DND-41 (cell line): Measurements from ENCODE around the gene CA5B.
"Not testable (repeated sequence)": the region's sequence is repeated elsewhere in the genome, so short reads cannot be mapped to it uniquely, and the experiment has no call there.

Experiments used
- CTCF ChIP-seq: IDR thresholded peaks from 2 replicates; pipeline ENCODE4 v1.5.1; 2012; ENCODE audit warnings: borderline replicate concordance, low read length, moderate library complexity, mild to moderate bottlenecking; ENCODE audit not compliant: poor library complexity, severe bottlenecking; ENCODE audit errors: extremely low read depth
- EZH2 ChIP-seq: IDR thresholded peaks from 3 replicates; pipeline ENCODE4 v1.6.1; 2012; ENCODE audit warnings: borderline replicate concordance, low read depth, mild to moderate bottlenecking, moderate library complexity, low read length, inconsistent platforms; ENCODE audit not compliant: severe bottlenecking

GRCh38 chrX:15759886-15760285, 21.8 kb downstream of the CA5B start:
- not testable (repeated sequence) for TF ChIP-seq CTCF, EZH2
